ENCODE data around the gene SMS. TPM values are rescaled to one million over a fixed set of nuclear protein-coding genes. Genes with fewer than 3 reads are reported as not detected.

SMS gene
- total and polyA plus RNA-seq, 11 donors, result 24.0 to 109 (median 50.2) TPM

GRCh38 chrX:22012051-22012450, 71.5 kb downstream of the SMS start:
- Histone ChIP-seq H3K4me3 (no peak overlapping the region), H3K9me3 (peaks cover 0 to 10% (median 0%) of the 10 kb centered on the region in 12 donors), H3K36me3 (no peaks in the 10 kb centered on the region), H3K27ac (no peak overlapping the region), H3K4me1 (no peaks in the 10 kb centered on the region), H3K27me3 (no peaks in the 10 kb centered on the region)
- no peak for DNase-seq
- no peak for ATAC-seq
- no peak for TF ChIP-seq POLR2A (IDR thresholded peaks at IDR 0.05)
- TF ChIP-seq, protein P1, sequence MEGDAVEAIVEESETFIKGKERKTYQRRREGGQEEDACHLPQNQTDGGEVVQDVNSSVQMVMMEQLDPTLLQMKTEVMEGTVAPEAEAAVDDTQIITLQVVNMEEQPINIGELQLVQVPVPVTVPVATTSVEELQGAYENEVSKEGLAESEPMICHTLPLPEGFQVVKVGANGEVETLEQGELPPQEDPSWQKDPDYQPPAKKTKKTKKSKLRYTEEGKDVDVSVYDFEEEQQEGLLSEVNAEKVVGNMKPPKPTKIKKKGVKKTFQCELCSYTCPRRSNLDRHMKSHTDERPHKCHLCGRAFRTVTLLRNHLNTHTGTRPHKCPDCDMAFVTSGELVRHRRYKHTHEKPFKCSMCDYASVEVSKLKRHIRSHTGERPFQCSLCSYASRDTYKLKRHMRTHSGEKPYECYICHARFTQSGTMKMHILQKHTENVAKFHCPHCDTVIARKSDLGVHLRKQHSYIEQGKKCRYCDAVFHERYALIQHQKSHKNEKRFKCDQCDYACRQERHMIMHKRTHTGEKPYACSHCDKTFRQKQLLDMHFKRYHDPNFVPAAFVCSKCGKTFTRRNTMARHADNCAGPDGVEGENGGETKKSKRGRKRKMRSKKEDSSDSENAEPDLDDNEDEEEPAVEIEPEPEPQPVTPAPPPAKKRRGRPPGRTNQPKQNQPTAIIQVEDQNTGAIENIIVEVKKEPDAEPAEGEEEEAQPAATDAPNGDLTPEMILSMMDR (IDR thresholded peaks at IDR 0.05), result no peak
- 56 to 73% (median 64%) methylated on average over 5 of the region's 5 CpGs for WGBS, 4 donors
- intact Hi-C loops (cut with DNase I), result no loop called here

GRCh38 chrX:22012931-22013330, 72.4 kb downstream of the SMS start:
- 83 to 93% (median 85%) methylated on average over 7 of the region's 7 CpGs for WGBS, 4 donors
- no peak for ATAC-seq
- no peak overlapping the region for H3K4me3 ChIP-seq
- intact Hi-C loops (cut with DNase I), result no loop called here
- H3K4me1 ChIP-seq, result no peaks in the 10 kb centered on the region
- no peaks in the 10 kb centered on the region for H3K36me3 ChIP-seq
- peaks cover 0 to 10% (median 0%) of the 10 kb centered on the region in 12 donors for H3K9me3 ChIP-seq
- H3K27me3 ChIP-seq, result no peaks in the 10 kb centered on the region
- no peak overlapping the region for H3K27ac ChIP-seq
- no peak for DNase-seq
- TF ChIP-seq, protein P1 (IDR thresholded peaks at IDR 0.05), result no peak
- TF ChIP-seq POLR2A (IDR thresholded peaks at IDR 0.05), result no peak

DNA sequence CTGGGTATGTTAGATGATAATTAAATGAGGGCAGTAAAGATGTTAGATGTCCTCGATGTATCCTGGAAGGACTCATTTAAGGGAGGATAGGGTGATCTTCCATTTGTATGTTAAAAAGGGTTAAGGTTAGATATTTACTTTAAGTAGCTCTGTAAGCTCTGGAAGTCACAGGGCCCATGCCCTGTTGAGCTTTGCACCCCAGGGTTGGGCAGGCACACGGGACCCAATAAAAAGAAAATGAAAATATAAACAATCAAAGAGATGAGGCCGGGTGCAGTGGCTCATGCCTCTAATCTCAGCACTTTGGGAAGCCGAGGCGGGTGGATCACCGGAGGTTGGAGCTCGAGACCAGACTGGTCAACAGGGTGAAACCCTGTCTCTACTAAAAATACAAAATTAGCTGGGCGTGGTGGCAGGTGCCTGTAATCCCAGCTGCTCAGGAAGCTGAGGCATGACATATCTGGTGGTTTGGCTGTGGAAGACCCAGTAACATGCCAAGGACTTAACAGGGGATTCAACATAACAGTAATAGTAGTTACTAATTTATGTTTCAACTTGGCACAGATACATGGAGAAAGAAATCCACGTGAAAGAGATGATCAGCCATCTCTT, 74.7 kb downstream of the SMS start:
- intact Hi-C loops (cut with DNase I), result no loop called here
- ATAC-seq, result no peak

GRCh38 chrX:22021751-22022324, 81.3 kb downstream of the SMS start:
- Histone ChIP-seq H3K27ac (no peak overlapping the region), H3K9me3 (peaks cover 0 to 3% (median 0%) of the 10 kb centered on the region in 12 donors), H3K4me1 (no peaks in the 10 kb centered on the region), H3K36me3 (no peaks in the 10 kb centered on the region), H3K27me3 (no peaks in the 10 kb centered on the region), H3K4me3 (no peak overlapping the region)
- ATAC-seq (no peak), DNase-seq (no peak)
- TF ChIP-seq POLR2A (IDR thresholded peaks at IDR 0.05), result no peak
- TF ChIP-seq, protein P1 (IDR thresholded peaks at IDR 0.05), result no peak
- WGBS, 4 donors, result 75 to 81% (median 77%) methylated on average over 10 of the region's 10 CpGs
- intact Hi-C loops (cut with DNase I), result loop anchor here in 1 of 10 donors (10.0 kb wide), 1 partner anchor 403 kb away; no protein-coding TSS in a partner anchor

More for the DNA sequence above, 74.7 kb downstream of the SMS start:
- no peak overlapping the region for H3K27ac ChIP-seq
- no peaks in the 10 kb centered on the region for H3K9me3 ChIP-seq
- WGBS, 4 donors, result 79 to 93% (median 89%) methylated on average over 9 of the region's 9 CpGs
- H3K36me3 ChIP-seq, result no peaks in the 10 kb centered on the region
- H3K4me1 ChIP-seq, result no peaks in the 10 kb centered on the region
- H3K27me3 ChIP-seq, result no peaks in the 10 kb centered on the region
- no peak for TF ChIP-seq POLR2A (IDR thresholded peaks at IDR 0.05)
- TF ChIP-seq, protein P1 (IDR thresholded peaks at IDR 0.05), result no peak
- H3K4me3 ChIP-seq, result no peak overlapping the region
- no peak for DNase-seq

Measured in heart left ventricle (tissue), 16 donors.